ENCODE results near the gene CPT1C. TPM values are rescaled to one million over a fixed set of nuclear protein-coding genes. Genes with fewer than 3 reads are reported as not detected.

The CPT1C gene
- total and polyA plus RNA-seq, 2 donors (not counting 3 experiments of a cell fraction or from before 2014, with no cell fraction given) = 45.7 to 80.8 TPM

- ChIA-PET CTCF (interaction anchor here (1.0 kb wide), 1 partner anchor 9 kb away, joined by 3 read pairs; no protein-coding TSS in a partner anchor), POLR2A (no interaction called here)
- TF ChIP-seq MAX (IDR thresholded peaks at IDR 0.05; ENCODE audit: insufficient read depth, insufficient read length) = no peak
- TF ChIP-seq POLR2A (IDR thresholded peaks at IDR 0.05; ENCODE audit: low read depth, low read length) = no peak
- TF ChIP-seq FOS (IDR thresholded peaks at IDR 0.05; ENCODE audit: borderline replicate concordance, insufficient read depth, low read length) = no peak
- no peak for TF ChIP-seq EZH2 (IDR thresholded peaks at IDR 0.05; ENCODE audit: borderline replicate concordance, low read depth, low read length, severe bottlenecking)
- no peak for TF ChIP-seq GATA2 (IDR thresholded peaks at IDR 0.05; ENCODE audit: insufficient read depth, insufficient read length, low read depth, low read length)
- no peak for TF ChIP-seq MYC (IDR thresholded peaks at IDR 0.05; ENCODE audit: low read depth, low read length)
- no peak for TF ChIP-seq POLR2AphosphoS5 (IDR thresholded peaks at IDR 0.05; ENCODE audit: insufficient read depth, low read depth, low read length)
- TF ChIP-seq CTCF (IDR thresholded peaks at IDR 0.05; ENCODE audit: extremely low read depth in 1 of 2, insufficient read depth in 1 of 2, low read depth in 1 of 2, low read length in 2 of 2) = no peak
- TF ChIP-seq JUN (IDR thresholded peaks at IDR 0.05; ENCODE audit: borderline replicate concordance, insufficient read depth, insufficient read length, low read depth) = no peak
- no peak for FAIRE-seq
- no TSS peak for BruUV-seq (replicated peaks)
- Histone ChIP-seq H3K27ac (ENCODE audit: insufficient read depth, low read depth, low read length) (no peak overlapping the region), H4K20me1 (replicated peaks; ENCODE audit: control insufficient read depth, extremely low read depth, insufficient read depth, low read length) (no peaks in the 10 kb centered on the region), H3K9me1 (replicated peaks; ENCODE audit: control insufficient read depth, extremely low read depth, insufficient read depth, low read length) (no peaks in the 10 kb centered on the region), H3K79me2 (ENCODE audit: control insufficient read depth, insufficient read depth, low read length) (no peaks in the 10 kb centered on the region), H3K4me3 (replicated peaks in 1 of 3; ENCODE audit: insufficient read depth in 1 of 3, low read depth in 1 of 3, low read length in 3 of 3) (no peak overlapping the region), H3K9ac (replicated peaks; ENCODE audit: extremely low read depth, insufficient read depth, low read length) (no peak overlapping the region), H3K4me2 (ENCODE audit: insufficient read depth, low read length) (no peak overlapping the region), H3K36me3 (ENCODE audit: control insufficient read depth in 2 of 2, extremely low read depth in 1 of 2, insufficient read depth in 2 of 2, low read length in 2 of 2) (no peaks in the 10 kb centered on the region), H3K27me3 (ENCODE audit: control insufficient read depth in 2 of 2, insufficient read depth in 2 of 2, low read length in 2 of 2) (no peaks in the 10 kb centered on the region), H3K4me1 (ENCODE audit: control insufficient read depth, extremely low read depth, insufficient read depth, low read length) (no peaks in the 10 kb centered on the region), H2AFZ (ENCODE audit: low read depth, low read length) (no peak overlapping the region), H3K9me3 (replicated peaks; ENCODE audit: control insufficient read depth, insufficient read depth, low read length) (no peaks in the 10 kb centered on the region)
- DNase-seq (ENCODE audit: low read depth, low spot score) = no peak
- intact Hi-C loops (cut with micrococcal nuclease) (no loop called here), dilution Hi-C loops (cut with MboI; ENCODE audit: extremely low pct_ligation_motif_present, low sequenced_read_pairs) (no loop called here)
These were observed 50.4 kb downstream of the CPT1C start for GRCh38 chr19:49741210-49741844.
